ENCODE data around the gene SPTLC3. TPM values are rescaled to one million over a fixed set of nuclear protein-coding genes. Genes with fewer than 3 reads are reported as not detected.

SPTLC3 gene
- polyA plus RNA-seq, 1 donor: 42.0 TPM

DNA sequence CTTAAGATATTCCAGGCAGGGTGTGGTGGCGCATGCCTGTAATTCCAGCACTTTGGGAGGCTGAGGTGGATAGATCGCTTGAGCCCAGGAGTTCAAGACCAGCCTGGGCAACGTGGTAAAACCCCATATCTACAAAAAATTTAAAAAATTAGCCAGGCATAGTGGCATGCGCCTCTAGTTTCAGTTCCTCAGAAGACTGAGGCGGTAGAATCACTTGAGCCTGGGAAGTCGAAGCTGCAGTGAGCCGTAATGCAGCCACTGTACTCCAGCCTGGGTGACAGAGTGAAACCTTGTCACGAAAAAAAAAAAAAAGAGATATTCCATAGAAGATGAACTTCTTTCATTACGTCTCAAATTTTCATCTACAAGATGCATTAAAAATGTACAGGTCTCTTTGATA is 165.6 kb downstream of the SPTLC3 start:
- no peak for DNase-seq
- H3K4me3 ChIP-seq (ENCODE audit: low read length): no peak overlapping the region
- no peaks in the 10 kb centered on the region for H3K27me3 ChIP-seq (ENCODE audit: control insufficient read depth, insufficient read depth, low read length)
- 100% methylated on average over 3 of the region's 9 CpGs for WGBS (ENCODE audit: insufficient coverage, low lambda C conversion rate)
- no peaks in the 10 kb centered on the region for H3K36me3 ChIP-seq (ENCODE audit: control insufficient read depth, insufficient read depth, low read length)
- H3K4me1 ChIP-seq (ENCODE audit: control insufficient read depth, insufficient read depth, low read length): no peaks in the 10 kb centered on the region
- H3K9me3 ChIP-seq (ENCODE audit: control insufficient read depth, low read depth, low read length): no peaks in the 10 kb centered on the region
- H3K27ac ChIP-seq (ENCODE audit: low read length): no peak overlapping the region

DNA sequence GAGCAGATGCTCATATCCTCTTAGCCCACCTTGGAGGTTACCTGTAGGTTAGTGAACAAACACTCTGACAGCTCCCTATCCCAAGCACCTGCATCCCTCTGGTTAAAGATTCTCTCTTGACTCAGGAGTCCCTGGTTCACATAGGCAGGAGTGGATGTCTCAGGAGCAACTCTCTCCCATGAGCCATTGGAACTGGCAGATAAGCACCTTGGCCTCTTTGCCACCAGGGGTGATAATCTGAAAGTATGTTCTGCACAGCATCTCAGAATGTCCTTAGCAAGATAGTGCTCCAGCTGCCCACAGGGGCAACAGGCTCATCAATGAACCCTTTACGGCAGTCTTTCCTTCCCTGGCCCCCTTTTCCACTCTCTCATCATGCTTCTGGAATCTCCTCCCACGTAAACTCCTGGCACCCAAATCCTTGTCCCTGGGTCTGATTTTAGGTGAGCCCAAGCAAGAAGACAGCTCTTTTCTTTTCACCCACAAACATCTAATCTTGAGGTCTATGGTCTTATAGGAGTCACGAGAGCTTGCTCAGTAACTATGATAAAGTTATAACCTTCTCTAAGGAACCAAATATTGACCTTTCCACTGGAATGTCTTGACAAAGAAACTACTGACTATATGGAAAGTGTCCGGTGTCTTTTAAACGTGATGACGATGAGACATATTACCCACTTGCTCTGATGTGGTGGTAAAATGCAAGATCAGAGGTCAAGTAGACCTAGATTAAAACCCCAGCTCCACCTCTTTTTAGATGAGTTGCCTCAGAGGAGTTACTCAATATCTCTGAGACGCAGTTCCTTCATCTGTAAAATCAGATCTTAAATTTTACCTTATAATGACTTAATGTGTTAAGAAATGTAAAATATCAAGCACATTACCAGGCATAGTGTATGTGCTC is 172.5 kb downstream of the SPTLC3 start:
- Histone ChIP-seq H3K27me3 (ENCODE audit: control insufficient read depth, insufficient read depth, low read length) (no peaks in the 10 kb centered on the region), H3K9me3 (ENCODE audit: control insufficient read depth, low read depth, low read length) (no peaks in the 10 kb centered on the region), H3K4me1 (ENCODE audit: control insufficient read depth, insufficient read depth, low read length) (no peaks in the 10 kb centered on the region), H3K27ac (ENCODE audit: low read length) (no peak overlapping the region), H3K36me3 (ENCODE audit: control insufficient read depth, insufficient read depth, low read length) (no peaks in the 10 kb centered on the region), H3K4me3 (ENCODE audit: low read length) (no peak overlapping the region)
- no peak for DNase-seq
- WGBS (ENCODE audit: insufficient coverage, low lambda C conversion rate): 37% methylated on average over 4 of the region's 7 CpGs

DNA sequence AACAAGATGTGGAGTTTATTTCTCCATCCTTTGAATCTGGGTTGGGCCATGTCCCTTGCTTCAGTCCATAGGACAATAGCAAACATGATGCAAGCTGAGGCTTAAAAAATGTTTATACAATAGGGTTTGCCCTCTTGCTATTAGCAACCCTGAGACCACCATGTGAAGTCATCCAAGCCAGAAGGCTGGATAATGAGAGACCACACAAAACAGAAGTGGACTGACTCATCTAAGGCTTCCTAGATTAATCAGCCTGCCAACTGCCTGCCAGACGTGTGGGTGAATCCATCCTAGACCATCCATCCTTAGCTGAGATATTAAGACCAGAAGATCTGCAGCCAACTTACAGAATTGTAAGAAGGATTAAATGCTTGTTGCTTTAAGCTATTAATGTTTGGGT is 174.2 kb downstream of the SPTLC3 start:
- H3K27ac ChIP-seq (ENCODE audit: low read length): no peak overlapping the region
- no peaks in the 10 kb centered on the region for H3K27me3 ChIP-seq (ENCODE audit: control insufficient read depth, insufficient read depth, low read length)
- H3K36me3 ChIP-seq (ENCODE audit: control insufficient read depth, insufficient read depth, low read length): no peaks in the 10 kb centered on the region
- no peak for DNase-seq
- H3K4me1 ChIP-seq (ENCODE audit: control insufficient read depth, insufficient read depth, low read length): no peaks in the 10 kb centered on the region
- H3K9me3 ChIP-seq (ENCODE audit: control insufficient read depth, low read depth, low read length): no peaks in the 10 kb centered on the region
- no CpG with 5 or more reads among the region's 1 CpG for WGBS (ENCODE audit: insufficient coverage, low lambda C conversion rate)
- no peak overlapping the region for H3K4me3 ChIP-seq (ENCODE audit: low read length)

DNA sequence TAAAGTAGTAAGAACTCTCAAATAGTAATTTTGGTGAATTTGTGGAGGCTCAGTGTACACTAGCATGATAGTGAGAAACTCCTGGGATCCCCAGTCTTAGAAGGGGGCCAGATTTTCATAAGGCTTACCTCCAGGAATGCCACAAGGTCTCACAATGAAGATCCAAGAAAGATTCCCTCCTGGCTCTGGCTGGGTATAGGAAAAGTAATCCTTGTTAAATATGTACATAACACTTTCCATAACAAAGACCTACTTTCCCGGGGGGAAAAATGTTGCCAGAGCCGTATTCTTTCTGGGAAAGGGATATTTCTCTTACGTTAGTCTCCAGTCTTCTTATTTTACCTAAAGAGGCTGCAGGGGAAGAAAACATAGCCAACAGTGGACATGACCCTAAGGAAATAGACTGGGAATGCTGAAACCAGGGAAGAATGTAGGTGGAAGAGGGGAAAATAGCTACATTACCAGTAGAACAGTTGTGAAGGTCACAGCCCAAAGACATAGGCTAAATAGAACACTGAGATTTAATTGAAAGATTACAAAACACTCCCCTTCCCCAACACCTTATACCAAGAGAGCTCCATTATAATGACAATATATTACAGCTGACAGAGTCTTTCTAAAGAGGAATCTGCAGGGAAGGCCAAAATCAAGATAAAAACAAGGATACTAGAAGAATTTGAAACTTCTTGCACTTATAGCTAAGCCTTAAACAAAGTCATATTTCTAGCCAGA is 177.4 kb downstream of the SPTLC3 start:
- Histone ChIP-seq H3K4me1 (ENCODE audit: control insufficient read depth, insufficient read depth, low read length) (no peaks in the 10 kb centered on the region), H3K9me3 (ENCODE audit: control insufficient read depth, low read depth, low read length) (no peaks in the 10 kb centered on the region), H3K4me3 (ENCODE audit: low read length) (no peak overlapping the region), H3K36me3 (ENCODE audit: control insufficient read depth, insufficient read depth, low read length) (no peaks in the 10 kb centered on the region), H3K27me3 (ENCODE audit: control insufficient read depth, insufficient read depth, low read length) (no peaks in the 10 kb centered on the region), H3K27ac (ENCODE audit: low read length) (no peak overlapping the region)
- WGBS (ENCODE audit: insufficient coverage, low lambda C conversion rate): 82% methylated on average over 2 of the region's 3 CpGs
- no peak for DNase-seq

DNA sequence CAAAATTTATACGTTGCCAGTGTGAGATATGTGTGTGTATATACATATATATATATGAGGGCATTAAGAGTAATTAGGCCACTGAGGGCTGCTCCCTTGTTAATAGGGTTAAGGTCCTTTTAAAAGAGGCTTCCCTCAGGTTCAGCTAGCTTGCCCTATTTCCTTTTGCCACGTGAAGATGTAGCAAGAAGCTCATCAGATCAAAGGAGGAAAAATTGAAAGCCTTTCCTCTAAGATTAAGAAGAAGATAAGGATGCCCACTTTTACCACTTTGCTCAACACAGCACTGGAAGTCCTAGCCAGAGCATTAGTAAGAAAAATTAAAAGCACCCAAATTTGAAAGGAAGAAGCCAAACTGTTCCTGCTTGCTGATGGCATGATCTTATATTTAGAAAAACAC is 179.1 kb downstream of the SPTLC3 start:
- Histone ChIP-seq H3K9me3 (ENCODE audit: control insufficient read depth, low read depth, low read length) (no peaks in the 10 kb centered on the region), H3K36me3 (ENCODE audit: control insufficient read depth, insufficient read depth, low read length) (no peaks in the 10 kb centered on the region), H3K4me1 (ENCODE audit: control insufficient read depth, insufficient read depth, low read length) (no peaks in the 10 kb centered on the region), H3K27me3 (ENCODE audit: control insufficient read depth, insufficient read depth, low read length) (no peaks in the 10 kb centered on the region), H3K4me3 (ENCODE audit: low read length) (no peak overlapping the region), H3K27ac (ENCODE audit: low read length) (no peak overlapping the region)
- DNase-seq: no peak
- 80% methylated on average over 1 of the region's 2 CpGs for whole genome bisulfite sequencing (ENCODE audit: insufficient coverage, low lambda C conversion rate)

DNA sequence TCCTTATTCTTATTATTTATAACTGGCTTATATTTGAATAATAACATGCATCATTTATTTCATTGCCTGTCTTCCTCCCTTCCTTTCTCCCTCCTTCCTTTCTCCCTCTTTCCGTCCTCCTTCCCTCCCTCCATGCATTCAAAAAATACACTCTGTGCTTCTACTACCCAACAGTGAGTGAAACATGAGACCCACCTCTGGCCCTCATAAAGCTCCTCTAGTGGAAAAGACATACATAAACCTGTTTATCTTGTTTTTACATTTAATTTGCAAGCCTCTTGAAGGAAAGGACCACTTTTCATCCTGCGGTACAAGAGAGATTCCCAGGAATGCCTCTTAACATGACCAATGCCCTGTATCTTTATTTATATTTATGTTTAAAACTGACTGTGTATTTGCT is 190.5 kb downstream of the SPTLC3 start:
- no peak for DNase-seq
- no CpG with 5 or more reads among the region's 2 CpGs for WGBS (ENCODE audit: insufficient coverage, low lambda C conversion rate)
- H3K9me3 ChIP-seq (ENCODE audit: control insufficient read depth, low read depth, low read length): no peaks in the 10 kb centered on the region
- no peaks in the 10 kb centered on the region for H3K4me1 ChIP-seq (ENCODE audit: control insufficient read depth, insufficient read depth, low read length)
- no peak overlapping the region for H3K27ac ChIP-seq (ENCODE audit: low read length)
- no peaks in the 10 kb centered on the region for H3K36me3 ChIP-seq (ENCODE audit: control insufficient read depth, insufficient read depth, low read length)
- no peak overlapping the region for H3K4me3 ChIP-seq (ENCODE audit: low read length)
- no peaks in the 10 kb centered on the region for H3K27me3 ChIP-seq (ENCODE audit: control insufficient read depth, insufficient read depth, low read length)

DNA sequence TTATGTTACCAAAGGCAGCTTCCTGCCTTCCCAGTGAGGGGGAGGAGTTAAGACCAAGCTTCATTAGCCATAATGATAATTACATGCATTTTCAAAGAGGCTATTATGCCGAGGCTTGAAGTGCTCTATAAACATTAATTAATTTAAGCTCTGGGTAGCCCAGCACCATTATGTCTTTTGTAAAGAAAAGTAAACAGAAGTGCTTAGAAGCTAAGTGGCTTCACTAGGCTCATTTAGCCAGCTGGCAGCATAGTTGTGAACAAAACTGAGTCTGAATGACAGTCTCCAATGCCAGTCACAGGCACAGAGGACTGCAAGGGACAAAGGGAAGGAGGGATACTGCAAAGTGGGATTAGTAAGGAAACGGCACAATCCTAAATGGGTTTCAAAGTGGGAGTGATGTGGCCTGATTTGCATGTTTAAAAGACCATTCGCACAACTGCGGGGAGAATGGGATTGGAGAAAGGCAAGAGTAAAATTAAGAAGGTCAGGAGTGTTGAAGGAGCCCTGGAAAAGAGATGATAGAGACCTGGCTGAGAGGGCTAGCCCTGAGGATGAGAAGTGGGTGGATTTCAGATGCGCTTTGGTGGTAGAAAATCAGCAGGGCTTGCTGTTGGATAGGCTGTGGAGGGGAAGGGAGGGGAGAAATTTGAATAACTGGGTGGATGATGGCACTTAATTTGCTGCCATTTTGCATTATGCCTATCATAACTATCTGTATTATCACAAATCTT is 192.2 kb downstream of the SPTLC3 start:
- Histone ChIP-seq H3K36me3 (ENCODE audit: control insufficient read depth, insufficient read depth, low read length) (no peaks in the 10 kb centered on the region), H3K9me3 (ENCODE audit: control insufficient read depth, low read depth, low read length) (no peaks in the 10 kb centered on the region), H3K27me3 (ENCODE audit: control insufficient read depth, insufficient read depth, low read length) (no peaks in the 10 kb centered on the region), H3K4me1 (ENCODE audit: control insufficient read depth, insufficient read depth, low read length) (no peaks in the 10 kb centered on the region), H3K4me3 (ENCODE audit: low read length) (no peak overlapping the region), H3K27ac (ENCODE audit: low read length) (no peak overlapping the region)
- DNase-seq: no peak
- 100% methylated on average over 1 of the region's 5 CpGs for WGBS (ENCODE audit: insufficient coverage, low lambda C conversion rate)

DNA sequence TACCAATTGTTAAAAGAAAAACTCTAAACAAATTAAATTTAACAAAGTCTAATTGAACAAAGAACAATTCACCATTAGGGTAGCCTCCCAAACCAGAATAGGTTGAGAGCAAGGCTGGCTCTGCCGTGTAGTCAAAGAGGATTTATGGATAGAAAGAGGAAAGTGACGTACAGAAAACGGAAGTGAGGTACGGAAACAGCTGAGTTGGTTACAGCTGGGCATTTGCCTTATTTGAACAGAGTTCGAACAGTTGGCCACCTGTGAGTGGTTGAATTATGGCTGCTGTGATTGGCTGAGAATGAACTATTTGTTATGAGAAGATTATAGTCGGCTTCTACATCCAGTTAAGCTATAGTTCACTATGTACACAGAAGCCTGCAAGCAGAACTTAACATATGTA is 193.8 kb downstream of the SPTLC3 start:
- Histone ChIP-seq H3K4me3 (ENCODE audit: low read length) (no peak overlapping the region), H3K36me3 (ENCODE audit: control insufficient read depth, insufficient read depth, low read length) (no peaks in the 10 kb centered on the region), H3K4me1 (ENCODE audit: control insufficient read depth, insufficient read depth, low read length) (no peaks in the 10 kb centered on the region), H3K9me3 (ENCODE audit: control insufficient read depth, low read depth, low read length) (no peaks in the 10 kb centered on the region), H3K27me3 (ENCODE audit: control insufficient read depth, insufficient read depth, low read length) (no peaks in the 10 kb centered on the region), H3K27ac (ENCODE audit: low read length) (no peak overlapping the region)
- 100% methylated on average over 2 of the region's 6 CpGs for WGBS (ENCODE audit: insufficient coverage, low lambda C conversion rate)
- no peak for DNase-seq

DNA sequence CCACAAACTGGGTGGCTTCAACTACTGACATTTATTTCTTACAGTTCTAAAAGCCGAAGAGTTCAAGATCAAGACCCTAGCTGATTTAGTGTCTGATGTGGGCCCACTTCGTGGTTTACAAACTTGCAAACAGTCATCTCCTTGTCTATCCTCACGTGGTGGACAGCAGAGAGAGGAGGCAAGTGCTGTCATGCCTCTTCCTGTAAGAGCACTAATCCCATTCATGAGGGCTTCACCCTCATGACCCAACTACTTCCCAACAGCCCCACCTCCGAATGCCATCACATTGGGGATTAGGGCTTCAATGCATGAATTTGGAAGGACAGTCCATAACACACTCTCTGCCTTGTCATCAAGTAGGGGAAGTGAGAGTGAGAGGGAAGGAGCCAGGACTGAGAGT is 196.7 kb downstream of the SPTLC3 start:
- no peaks in the 10 kb centered on the region for H3K4me1 ChIP-seq (ENCODE audit: control insufficient read depth, insufficient read depth, low read length)
- WGBS (ENCODE audit: insufficient coverage, low lambda C conversion rate): 60% methylated on average over 1 of the region's 4 CpGs

DNA sequence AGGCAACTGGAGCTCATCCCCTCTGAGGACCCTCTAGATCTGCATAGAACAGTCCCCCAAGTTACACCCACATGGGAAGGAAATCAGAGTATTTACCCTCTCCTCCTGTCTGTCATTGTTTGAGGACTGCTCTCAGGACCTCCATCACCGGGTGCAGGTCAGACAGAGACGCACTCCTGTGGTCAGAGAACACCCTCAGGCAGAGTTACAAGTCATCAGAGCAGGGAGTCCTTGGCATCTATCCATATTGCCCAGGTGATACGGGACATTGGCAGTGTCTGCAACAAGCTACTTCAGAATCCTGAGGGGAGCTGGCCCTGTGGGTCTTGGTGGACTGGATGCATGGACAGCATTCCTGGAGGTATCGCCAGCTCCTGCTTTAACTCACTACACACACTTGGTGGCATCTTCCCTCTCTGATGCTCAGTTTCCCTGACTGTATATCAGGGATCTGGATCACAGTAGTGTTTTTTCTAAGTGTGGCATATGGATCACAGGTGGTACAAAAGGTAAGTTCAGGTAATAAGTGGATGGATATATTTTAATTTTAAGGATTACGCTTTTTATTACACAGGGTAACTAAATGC is 197.2 kb downstream of the SPTLC3 start:
- no peak for DNase-seq
- no peak overlapping the region for H3K4me3 ChIP-seq (ENCODE audit: low read length)
- no peak overlapping the region for H3K27ac ChIP-seq (ENCODE audit: low read length)
- H3K4me1 ChIP-seq (ENCODE audit: control insufficient read depth, insufficient read depth, low read length): no peaks in the 10 kb centered on the region
- H3K36me3 ChIP-seq (ENCODE audit: control insufficient read depth, insufficient read depth, low read length): no peaks in the 10 kb centered on the region
- no CpG with 5 or more reads among the region's 5 CpGs for WGBS (ENCODE audit: insufficient coverage, low lambda C conversion rate)
- H3K9me3 ChIP-seq (ENCODE audit: control insufficient read depth, low read depth, low read length): no peaks in the 10 kb centered on the region
- no peaks in the 10 kb centered on the region for H3K27me3 ChIP-seq (ENCODE audit: control insufficient read depth, insufficient read depth, low read length)

More for the DNA sequence above, 196.7 kb downstream of the SPTLC3 start:
- H3K9me3 ChIP-seq (ENCODE audit: control insufficient read depth, low read depth, low read length): no peaks in the 10 kb centered on the region
- H3K36me3 ChIP-seq (ENCODE audit: control insufficient read depth, insufficient read depth, low read length): no peaks in the 10 kb centered on the region
- no peak overlapping the region for H3K27ac ChIP-seq (ENCODE audit: low read length)
- no peak for DNase-seq
- no peaks in the 10 kb centered on the region for H3K27me3 ChIP-seq (ENCODE audit: control insufficient read depth, insufficient read depth, low read length)
- H3K4me3 ChIP-seq (ENCODE audit: low read length): no peak overlapping the region

All from large intestine (tissue), 3 donors.